Measurements from ENCODE around the gene NDST1. TPM values are rescaled to one million over a fixed set of nuclear protein-coding genes. Genes with fewer than 3 reads are reported as not detected.

NDST1 gene
- total and polyA plus RNA-seq, 4 donors, result 45.6 to 145 (median 60.7) TPM

GRCh38 chr5:150509992-150510391 is 2.1 kb downstream of the NDST1 start:
- Histone ChIP-seq H3K9ac (ENCODE audit: insufficient read depth in 1 of 2, low read length in 2 of 2) (no peak overlapping the region), H3K9me3 (ENCODE audit: control insufficient read depth in 4 of 4, insufficient read depth in 3 of 4, low read length in 3 of 4) (no peaks in the 10 kb centered on the region), H3K27ac (ENCODE audit: low read depth in 1 of 2, low read length in 1 of 2) (peak overlapping the region in 1 of 2 donors; percentile 65), H3K27me3 (ENCODE audit: control insufficient read depth in 3 of 3, insufficient read depth in 3 of 3, low read length in 2 of 3) (no peaks in the 10 kb centered on the region), H3K4me1 (ENCODE audit: control insufficient read depth in 5 of 5, insufficient read depth in 5 of 5, low read length in 5 of 5) (peaks cover 27 to 69% (median 54%) of the 10 kb centered on the region in 5 donors), H3K4me3 (no peak overlapping the region), H3K36me3 (ENCODE audit: control insufficient read depth in 4 of 4, insufficient read depth in 4 of 4, low read length in 4 of 4) (peaks cover 0 to 2% (median 0%) of the 10 kb centered on the region in 4 donors)
- WGBS, 2 donors, result 73 to 91% methylated on average over 7 of the region's 7 CpGs
- no peak for DNase-seq
- no peak for ATAC-seq (ENCODE audit: insufficient read depth, low FRiP score)
- no peak for TF ChIP-seq CTCF (IDR thresholded peaks at IDR 0.05; ENCODE audit: control extremely low read depth, extremely low read depth)

GRCh38 chr5:150510460-150511263 is 2.7 kb downstream of the NDST1 start:
- no peak overlapping the region for H3K9ac ChIP-seq (ENCODE audit: insufficient read depth in 1 of 2, low read length in 2 of 2)
- no peaks in the 10 kb centered on the region for H3K27me3 ChIP-seq (ENCODE audit: control insufficient read depth in 3 of 3, insufficient read depth in 3 of 3, low read length in 2 of 3)
- H3K27ac ChIP-seq (ENCODE audit: low read depth in 1 of 2, low read length in 1 of 2), result peak overlapping the region in 1 of 2 donors; percentile 65
- DNase-seq (peak; percentile 46 to 63 (median 52)), ATAC-seq (ENCODE audit: insufficient read depth, low FRiP score) (no peak)
- H3K9me3 ChIP-seq (ENCODE audit: control insufficient read depth in 4 of 4, insufficient read depth in 3 of 4, low read length in 3 of 4), result no peaks in the 10 kb centered on the region
- H3K4me1 ChIP-seq (ENCODE audit: control insufficient read depth in 5 of 5, insufficient read depth in 5 of 5, low read length in 5 of 5), result peaks cover 27 to 70% (median 52%) of the 10 kb centered on the region in 5 donors
- H3K4me3 ChIP-seq, result no peak overlapping the region
- peaks cover 0 to 2% (median 0%) of the 10 kb centered on the region in 4 donors for H3K36me3 ChIP-seq (ENCODE audit: control insufficient read depth in 4 of 4, insufficient read depth in 4 of 4, low read length in 4 of 4)
- no peak for TF ChIP-seq CTCF (IDR thresholded peaks at IDR 0.05; ENCODE audit: control extremely low read depth, extremely low read depth)
- 73 to 84% methylated on average over 12 of the region's 12 CpGs for WGBS, 2 donors

GRCh38 chr5:150511578-150512367 is 3.8 kb downstream of the NDST1 start:
- H3K36me3 ChIP-seq (ENCODE audit: control insufficient read depth in 4 of 4, insufficient read depth in 4 of 4, low read length in 4 of 4), result peaks cover 0 to 2% (median 0%) of the 10 kb centered on the region in 4 donors
- no peaks in the 10 kb centered on the region for H3K27me3 ChIP-seq (ENCODE audit: control insufficient read depth in 3 of 3, insufficient read depth in 3 of 3, low read length in 2 of 3)
- DNase-seq, result peak; percentile 72 to 81 (median 79)
- H3K4me1 ChIP-seq (ENCODE audit: control insufficient read depth in 5 of 5, insufficient read depth in 5 of 5, low read length in 5 of 5), result peaks cover 27 to 66% (median 52%) of the 10 kb centered on the region in 5 donors
- peak; percentile 1 for ATAC-seq (ENCODE audit: insufficient read depth, low FRiP score)
- H3K27ac ChIP-seq (ENCODE audit: low read depth in 1 of 2, low read length in 1 of 2), result peak overlapping the region in 1 of 2 donors; percentile 65
- 58 to 76% methylated on average over 7 of the region's 7 CpGs for WGBS, 2 donors
- H3K9ac ChIP-seq (ENCODE audit: insufficient read depth in 1 of 2, low read length in 2 of 2), result peak overlapping the region in 1 of 2 donors; percentile 4
- TF ChIP-seq CTCF (IDR thresholded peaks at IDR 0.05; ENCODE audit: control extremely low read depth, extremely low read depth), result no peak
- no peak overlapping the region for H3K4me3 ChIP-seq
- H3K9me3 ChIP-seq (ENCODE audit: control insufficient read depth in 4 of 4, insufficient read depth in 3 of 4, low read length in 3 of 4), result no peaks in the 10 kb centered on the region

Measured in lung (tissue), 12 donors.